Stimulated activated naive CD8-positive, alpha-beta T cell treated with anti-CD3 and anti-CD28 coated beads, Interleukin-15, Interleukin-2, amounts not matched to agents 100 ng/mL and 50 ng/mL, for 24 hours (primary cell): ENCODE data around the gene SENP7.
"Not testable (repeated sequence)": the region's sequence is repeated elsewhere in the genome, so short reads cannot be mapped to it uniquely, and the experiment has no call there.

Source experiments
- H3K27ac Mint-ChIP-seq: one replicate; pipeline ENCODE4 v1.8.0; 2021; ENCODE audit warnings: mild to moderate bottlenecking, mixed read lengths
- H3K27me3 Mint-ChIP-seq: one replicate; pipeline ENCODE4 v1.8.0; 2021; ENCODE audit warnings: mixed read lengths
- H3K36me3 Mint-ChIP-seq: one replicate; pipeline ENCODE4 v1.8.0; 2021; ENCODE audit warnings: low read depth, mixed read lengths
- H3K4me1 Mint-ChIP-seq: one replicate; pipeline ENCODE4 v1.8.0; 2021; ENCODE audit warnings: low read depth, mixed read lengths
- H3K4me3 Mint-ChIP-seq: one replicate; pipeline ENCODE4 v1.8.0; 2021; ENCODE audit warnings: mild to moderate bottlenecking, mixed read lengths
- H3K9me3 Mint-ChIP-seq: one replicate; pipeline ENCODE4 v1.8.0; 2021; ENCODE audit warnings: mixed read lengths

Gene SENP7, protein sequence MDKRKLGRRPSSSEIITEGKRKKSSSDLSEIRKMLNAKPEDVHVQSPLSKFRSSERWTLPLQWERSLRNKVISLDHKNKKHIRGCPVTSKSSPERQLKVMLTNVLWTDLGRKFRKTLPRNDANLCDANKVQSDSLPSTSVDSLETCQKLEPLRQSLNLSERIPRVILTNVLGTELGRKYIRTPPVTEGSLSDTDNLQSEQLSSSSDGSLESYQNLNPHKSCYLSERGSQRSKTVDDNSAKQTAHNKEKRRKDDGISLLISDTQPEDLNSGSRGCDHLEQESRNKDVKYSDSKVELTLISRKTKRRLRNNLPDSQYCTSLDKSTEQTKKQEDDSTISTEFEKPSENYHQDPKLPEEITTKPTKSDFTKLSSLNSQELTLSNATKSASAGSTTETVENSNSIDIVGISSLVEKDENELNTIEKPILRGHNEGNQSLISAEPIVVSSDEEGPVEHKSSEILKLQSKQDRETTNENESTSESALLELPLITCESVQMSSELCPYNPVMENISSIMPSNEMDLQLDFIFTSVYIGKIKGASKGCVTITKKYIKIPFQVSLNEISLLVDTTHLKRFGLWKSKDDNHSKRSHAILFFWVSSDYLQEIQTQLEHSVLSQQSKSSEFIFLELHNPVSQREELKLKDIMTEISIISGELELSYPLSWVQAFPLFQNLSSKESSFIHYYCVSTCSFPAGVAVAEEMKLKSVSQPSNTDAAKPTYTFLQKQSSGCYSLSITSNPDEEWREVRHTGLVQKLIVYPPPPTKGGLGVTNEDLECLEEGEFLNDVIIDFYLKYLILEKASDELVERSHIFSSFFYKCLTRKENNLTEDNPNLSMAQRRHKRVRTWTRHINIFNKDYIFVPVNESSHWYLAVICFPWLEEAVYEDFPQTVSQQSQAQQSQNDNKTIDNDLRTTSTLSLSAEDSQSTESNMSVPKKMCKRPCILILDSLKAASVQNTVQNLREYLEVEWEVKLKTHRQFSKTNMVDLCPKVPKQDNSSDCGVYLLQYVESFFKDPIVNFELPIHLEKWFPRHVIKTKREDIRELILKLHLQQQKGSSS

DNA sequence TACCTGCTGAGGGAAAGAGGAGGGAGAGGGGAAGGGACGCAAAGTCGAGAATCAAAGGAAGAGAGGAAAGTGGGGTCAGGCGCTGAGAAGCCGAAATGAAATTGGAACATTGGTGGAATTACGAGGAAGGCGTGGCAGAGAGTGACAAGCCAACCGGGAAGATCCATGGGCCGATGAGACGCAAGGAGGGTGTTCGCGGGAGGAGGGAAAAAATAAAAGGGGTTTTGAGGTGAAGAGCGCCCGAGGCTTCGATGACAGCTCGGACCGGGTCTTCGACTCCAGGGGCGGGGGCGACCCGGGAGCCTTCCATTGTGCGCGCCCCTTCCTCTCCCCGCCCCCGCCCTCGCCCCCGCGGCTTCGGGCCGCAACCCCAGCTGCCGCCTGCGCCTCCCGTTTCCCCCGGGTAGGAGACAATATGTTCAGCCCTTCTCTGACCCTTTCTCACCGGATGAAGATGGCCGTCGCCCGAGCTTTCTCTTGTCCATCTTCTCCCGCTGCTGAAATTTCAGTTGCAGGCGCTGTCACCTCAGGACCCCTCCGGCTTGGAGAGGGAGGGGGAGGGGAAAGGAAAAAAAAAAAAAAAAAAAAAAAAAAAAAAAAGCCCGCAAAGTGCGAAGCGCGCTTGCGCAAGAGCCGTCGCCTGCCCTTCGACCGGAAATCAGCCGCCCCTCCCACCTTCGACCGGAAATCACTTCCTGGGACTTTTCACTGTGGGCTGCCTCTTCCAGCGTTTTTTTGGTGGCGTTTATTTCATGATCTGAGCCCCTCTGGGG lies at the start of gene SENP7:
Gene SENP7, minus strand, starts transcription at position 567 of the 773 bp plus-strand sequence. Its CDS starts 82 bp downstream, at position 485.
- peak within 1 kb of the TSS; percentile 97 for H3K4me3 Mint-ChIP-seq

DNA sequence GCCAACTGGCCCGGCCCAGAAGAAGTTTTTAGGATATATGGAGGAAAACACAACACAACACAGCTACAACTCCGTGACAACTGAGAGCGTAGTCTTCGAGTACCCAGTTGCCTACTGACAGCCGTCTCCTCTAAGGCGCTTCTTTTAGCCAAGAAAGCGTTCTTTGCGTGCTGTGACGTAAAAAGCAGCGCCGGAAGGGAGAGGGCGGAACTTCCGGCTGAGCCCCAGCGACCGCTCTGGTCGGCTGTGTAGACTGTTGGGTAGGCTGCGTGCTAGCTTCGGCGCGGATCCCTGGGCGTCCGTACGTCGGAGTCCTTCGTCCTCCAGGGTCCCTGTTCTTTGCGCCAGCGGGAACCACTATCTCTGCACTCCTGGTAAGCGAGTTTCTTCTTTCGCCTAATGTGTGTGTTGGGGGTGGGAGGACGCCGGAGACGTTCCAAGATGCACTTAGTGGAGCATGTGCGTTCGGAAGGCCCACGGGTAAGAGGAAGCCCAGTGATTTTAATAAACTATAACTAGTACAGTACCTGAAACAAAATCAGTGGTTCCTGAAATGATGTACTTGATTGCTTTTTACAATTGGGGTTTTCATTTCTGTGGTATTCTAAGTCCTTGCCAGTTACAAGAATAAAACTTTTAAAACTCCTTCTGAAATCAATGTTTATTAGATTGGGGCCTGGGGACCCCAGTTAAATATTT lies 48.8 kb upstream of the SENP7 start, which contains the start of gene TRMT10C:
Gene TRMT10C, plus strand, starts transcription at position 239 of the 699 bp plus-strand sequence. CDS start 2,914 bp downstream, outside the sequence.
- Mint-ChIP-seq H3K4me1 (peaks cover 49% of the 10 kb centered on the region), H3K27me3 (peaks cover 5% of the 10 kb centered on the region), H3K27ac (peak within 1 kb of the TSS; percentile 98), H3K36me3 (peaks cover 46% of the 10 kb centered on the region), H3K4me3 (peak within 1 kb of the TSS; percentile 98), H3K9me3 (no peaks in the 10 kb centered on the region)

More for the DNA sequence above, at the start of gene SENP7:
- Mint-ChIP-seq H3K27me3 (no peaks in the 10 kb centered on the region), H3K9me3 (no peaks in the 10 kb centered on the region), H3K4me1 (peaks cover 54% of the 10 kb centered on the region), H3K27ac (peak within 1 kb of the TSS; percentile 94), H3K36me3 (peaks cover 11% of the 10 kb centered on the region)

DNA sequence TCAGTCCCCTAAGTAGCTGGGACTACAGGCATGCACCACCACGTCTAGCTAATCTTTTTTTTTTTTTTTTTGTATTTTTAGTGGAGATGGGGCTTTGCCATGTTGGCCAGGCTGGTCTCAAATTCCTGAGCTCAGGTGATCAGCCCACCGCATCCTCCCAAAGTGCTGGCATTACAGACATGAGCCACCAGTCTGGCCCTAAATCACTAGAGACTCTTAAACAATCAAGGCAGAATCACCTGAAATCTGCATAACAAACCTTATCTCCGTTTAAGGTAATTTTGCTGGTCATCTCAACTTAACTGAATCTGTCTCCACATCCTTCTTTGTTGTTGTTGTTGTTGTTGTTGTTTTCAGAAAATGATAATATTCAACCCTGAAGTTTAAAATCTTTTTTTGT lies 43.1 kb upstream of the SENP7 start:
- peaks cover 18% of the 10 kb centered on the region for H3K27me3 Mint-ChIP-seq
- no peaks in the 10 kb centered on the region for H3K9me3 Mint-ChIP-seq
- no peak overlapping the region for H3K4me3 Mint-ChIP-seq
- H3K27ac Mint-ChIP-seq, result no peak overlapping the region
- no peaks in the 10 kb centered on the region for H3K36me3 Mint-ChIP-seq
- H3K4me1 Mint-ChIP-seq, result peaks cover 7% of the 10 kb centered on the region

DNA sequence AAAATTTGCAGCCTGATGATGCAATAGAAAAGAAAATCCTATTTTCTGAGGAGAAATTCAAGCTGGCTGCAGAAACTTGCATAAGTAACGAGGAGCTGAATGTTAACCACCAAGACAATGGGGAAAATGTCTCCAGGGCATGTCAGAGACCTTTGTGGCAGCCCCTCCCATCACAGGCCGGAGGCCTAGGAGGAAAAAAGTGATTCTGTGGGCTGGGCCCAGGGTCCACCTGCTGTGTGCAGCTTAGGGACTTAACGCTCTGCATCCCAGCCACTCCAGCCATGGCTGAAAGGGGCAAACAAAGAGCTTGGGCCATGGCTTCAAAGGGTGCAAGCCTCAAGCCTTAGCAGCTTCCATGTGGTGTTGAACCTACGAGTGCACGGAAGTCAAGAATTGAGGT lies 40.4 kb upstream of the SENP7 start:
- not testable (repeated sequence) for H3K4me3 Mint-ChIP-seq, H3K27ac Mint-ChIP-seq

DNA sequence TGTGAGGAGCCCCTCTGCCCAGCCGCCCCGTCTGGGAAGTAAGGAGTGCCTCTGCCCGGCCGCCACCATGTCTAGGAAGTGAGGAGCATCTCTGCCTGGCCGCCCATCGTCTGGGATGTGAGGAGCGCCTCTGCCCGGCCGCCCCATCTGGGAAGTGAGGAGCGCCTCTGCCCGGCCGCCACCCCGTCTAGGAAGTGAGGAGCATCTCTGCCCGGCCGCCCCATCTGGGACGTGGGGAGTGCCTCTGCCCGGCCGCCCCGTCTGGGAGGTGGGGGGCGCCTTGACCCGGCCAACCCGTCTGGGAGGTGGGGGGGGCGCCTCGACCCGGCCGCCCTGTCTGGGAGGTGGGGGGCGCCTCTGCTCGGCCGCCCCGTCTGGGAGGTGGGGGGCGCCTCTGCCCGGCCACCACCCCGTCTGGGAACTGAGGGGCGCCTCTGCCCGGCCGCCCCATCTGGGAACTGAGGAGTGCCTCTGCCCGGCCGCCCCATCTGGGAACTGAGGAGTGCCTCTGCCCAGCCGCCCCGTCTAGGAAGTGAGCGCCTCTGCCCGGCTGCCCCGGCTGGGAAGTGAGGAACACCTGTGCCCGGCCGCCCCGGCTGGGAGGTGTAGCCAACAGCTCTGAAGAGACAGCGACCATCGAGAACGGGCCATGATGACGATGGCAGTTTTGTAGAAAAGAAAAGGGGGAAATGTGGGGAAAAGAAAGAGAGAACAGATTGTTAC lies 38.5 kb upstream of the SENP7 start:
- H3K9me3 Mint-ChIP-seq, H3K27ac Mint-ChIP-seq, H3K4me3 Mint-ChIP-seq, H3K36me3 Mint-ChIP-seq, H3K4me1 Mint-ChIP-seq: not testable (repeated sequence)
- H3K27me3 Mint-ChIP-seq, result peaks cover 10% of the 10 kb centered on the region

More for the DNA sequence above, 40.4 kb upstream of the SENP7 start:
- not testable (repeated sequence) for H3K4me1 Mint-ChIP-seq, H3K36me3 Mint-ChIP-seq, H3K9me3 Mint-ChIP-seq
- peaks cover 14% of the 10 kb centered on the region for H3K27me3 Mint-ChIP-seq

DNA sequence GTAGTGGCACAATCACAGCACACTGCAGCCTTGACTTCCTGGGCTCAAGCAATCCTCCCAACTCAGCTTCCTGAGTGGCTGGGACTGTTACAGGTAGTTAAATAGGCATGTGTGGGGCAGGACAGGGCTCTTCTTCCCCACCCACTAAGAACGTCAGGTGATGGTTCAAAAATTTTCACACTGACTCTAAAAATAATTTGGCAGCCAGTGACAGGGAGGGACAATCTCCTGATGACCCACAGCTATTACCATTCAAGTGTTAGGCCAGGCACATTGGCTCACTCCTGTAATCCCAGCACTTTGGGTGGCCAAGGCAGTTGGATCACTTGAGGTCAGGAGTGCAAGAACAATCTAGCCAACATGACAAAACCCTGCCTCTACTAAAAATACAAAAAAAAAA lies 36.5 kb upstream of the SENP7 start:
- peaks cover 4% of the 10 kb centered on the region for H3K27me3 Mint-ChIP-seq
- H3K4me3 Mint-ChIP-seq, result no peak overlapping the region
- no peaks in the 10 kb centered on the region for H3K9me3 Mint-ChIP-seq
- H3K27ac Mint-ChIP-seq, result no peak overlapping the region
- no peaks in the 10 kb centered on the region for H3K4me1 Mint-ChIP-seq
- no peaks in the 10 kb centered on the region for H3K36me3 Mint-ChIP-seq

DNA sequence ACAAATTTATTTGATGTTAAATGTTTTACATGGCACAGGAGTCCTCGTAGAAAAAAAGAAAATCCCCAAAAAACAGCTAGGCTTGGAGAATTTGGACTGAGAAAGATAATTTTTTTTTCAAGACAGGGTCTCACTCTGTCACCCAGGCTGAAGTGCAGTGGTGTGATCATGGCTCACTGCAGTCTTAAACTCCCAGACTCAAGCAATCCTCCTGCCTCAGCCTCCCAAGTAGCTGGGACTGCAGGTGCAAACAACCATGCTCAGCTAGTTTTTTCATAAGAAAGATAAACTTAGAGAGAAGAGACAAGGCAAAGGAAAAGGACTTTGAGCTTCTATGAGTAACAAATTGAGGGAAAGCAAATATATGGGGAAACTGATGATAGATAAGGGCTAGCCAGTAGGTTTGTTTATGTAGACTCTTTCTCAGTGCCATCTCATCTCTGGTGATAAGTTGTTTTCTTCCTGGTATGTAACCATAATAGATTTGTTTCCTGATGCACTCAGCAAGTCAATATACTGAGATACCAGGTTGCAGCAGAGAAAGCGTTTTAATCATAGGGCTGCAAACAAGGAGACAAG lies 35.6 kb upstream of the SENP7 start:
- H3K27ac Mint-ChIP-seq, result no peak overlapping the region
- H3K4me3 Mint-ChIP-seq, result no peak overlapping the region
- H3K27me3 Mint-ChIP-seq, result peaks cover 4% of the 10 kb centered on the region
- peaks cover 8% of the 10 kb centered on the region for H3K4me1 Mint-ChIP-seq
- no peaks in the 10 kb centered on the region for H3K9me3 Mint-ChIP-seq
- H3K36me3 Mint-ChIP-seq, result no peaks in the 10 kb centered on the region

DNA sequence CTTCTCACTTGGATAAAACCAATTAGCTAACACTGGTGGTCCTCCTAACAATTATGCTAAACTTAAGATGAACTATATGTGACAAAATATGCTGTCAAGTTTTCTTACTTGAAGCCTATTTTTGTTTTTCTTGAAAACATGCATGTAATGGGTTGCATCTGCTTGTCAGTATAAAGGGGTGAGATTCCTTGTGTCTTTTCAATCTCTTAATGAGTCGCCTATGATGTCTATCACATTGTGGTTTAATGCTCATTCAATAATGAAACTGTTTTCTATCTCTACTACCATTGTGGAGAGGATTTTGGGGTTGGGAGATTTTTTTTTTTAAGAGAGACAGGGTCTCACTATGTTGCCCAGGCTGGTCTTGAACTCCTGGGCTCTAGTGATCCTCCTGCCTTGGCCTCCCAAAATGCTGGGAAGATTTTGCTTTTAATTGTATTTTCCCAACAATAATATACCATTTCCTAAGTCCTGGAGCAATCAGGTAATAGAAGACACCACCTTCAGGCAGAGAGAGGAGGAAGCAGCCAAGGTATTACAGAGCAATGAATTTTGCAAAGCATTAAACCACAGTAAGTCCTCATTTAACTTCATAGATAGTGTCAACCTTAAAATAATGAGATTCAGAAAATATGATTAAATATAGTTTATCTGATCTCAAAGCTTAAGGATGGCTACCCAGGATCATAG lies 31.3 kb upstream of the SENP7 start:
- H3K36me3 Mint-ChIP-seq, result no peaks in the 10 kb centered on the region
- peaks cover 22% of the 10 kb centered on the region for H3K4me1 Mint-ChIP-seq
- no peak overlapping the region for H3K27ac Mint-ChIP-seq
- no peak overlapping the region for H3K4me3 Mint-ChIP-seq
- H3K27me3 Mint-ChIP-seq, result no peaks in the 10 kb centered on the region
- H3K9me3 Mint-ChIP-seq, result no peaks in the 10 kb centered on the region

DNA sequence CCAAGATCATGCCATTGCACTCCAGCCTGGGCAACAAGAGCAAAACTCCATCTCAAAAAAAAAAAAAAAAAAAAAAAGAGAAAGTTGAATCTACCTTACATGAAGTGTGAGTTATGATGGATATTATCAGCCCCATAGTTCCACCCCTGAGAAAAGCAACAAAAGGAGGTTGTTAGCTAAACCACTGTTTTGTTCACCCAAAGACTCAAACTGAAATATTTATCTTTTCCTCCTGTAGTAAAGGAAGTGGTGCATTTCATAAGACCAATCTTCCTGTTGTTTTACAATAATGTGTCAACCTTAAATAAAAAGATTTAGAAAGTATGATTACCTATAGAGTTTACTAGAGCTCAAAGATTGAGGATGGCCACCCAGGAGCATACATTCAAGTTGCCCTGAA lies 29.9 kb upstream of the SENP7 start:
- Mint-ChIP-seq H3K4me3 (no peak overlapping the region), H3K9me3 (no peaks in the 10 kb centered on the region), H3K36me3 (no peaks in the 10 kb centered on the region), H3K27ac (no peak overlapping the region), H3K27me3 (no peaks in the 10 kb centered on the region), H3K4me1 (peaks cover 22% of the 10 kb centered on the region)

DNA sequence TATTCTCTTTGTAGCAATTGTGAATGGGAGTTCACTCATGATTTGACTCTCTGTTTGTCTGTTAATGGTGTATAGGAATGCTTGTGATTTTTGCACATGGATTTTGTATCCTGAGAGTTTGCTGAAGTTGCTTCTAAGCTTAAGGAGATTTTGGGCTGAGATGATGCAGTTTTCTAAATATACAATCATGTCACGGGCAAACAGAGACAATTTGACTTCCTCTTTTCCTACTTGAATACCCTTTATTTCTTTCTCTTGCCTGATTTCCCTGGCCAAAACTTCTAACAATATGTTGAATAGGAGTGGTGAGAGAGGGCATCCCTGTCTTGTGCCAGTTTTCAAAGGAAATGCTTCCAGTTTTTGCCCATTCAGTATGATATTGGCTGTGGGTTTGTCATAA lies 23.9 kb upstream of the SENP7 start:
- H3K9me3 Mint-ChIP-seq, H3K4me1 Mint-ChIP-seq, H3K27me3 Mint-ChIP-seq, H3K36me3 Mint-ChIP-seq, H3K4me3 Mint-ChIP-seq, H3K27ac Mint-ChIP-seq: not testable (repeated sequence)

DNA sequence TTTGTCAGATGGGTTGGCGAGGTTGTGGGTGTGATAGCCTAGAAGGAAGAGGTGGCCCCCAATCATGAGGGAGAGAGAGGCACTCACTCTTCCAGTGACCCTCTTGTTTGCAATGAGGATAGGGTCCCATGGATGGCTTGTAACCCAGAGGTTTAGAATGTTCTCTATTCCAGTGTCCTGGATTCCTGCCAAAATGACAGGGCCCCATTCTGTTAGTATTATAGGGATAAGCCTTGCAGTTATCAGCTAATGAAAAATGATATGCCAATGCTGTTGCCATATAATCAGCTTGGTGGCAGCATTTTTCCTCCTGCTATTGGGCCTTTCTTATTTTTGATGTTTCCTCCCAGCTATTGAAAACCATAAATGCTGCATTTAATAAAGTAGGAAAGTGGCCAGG lies 23.3 kb upstream of the SENP7 start:
- Mint-ChIP-seq H3K4me3 (no peak overlapping the region), H3K27me3 (no peaks in the 10 kb centered on the region), H3K27ac (no peak overlapping the region), H3K36me3 (no peaks in the 10 kb centered on the region), H3K9me3 (no peaks in the 10 kb centered on the region), H3K4me1 (peaks cover 13% of the 10 kb centered on the region)

DNA sequence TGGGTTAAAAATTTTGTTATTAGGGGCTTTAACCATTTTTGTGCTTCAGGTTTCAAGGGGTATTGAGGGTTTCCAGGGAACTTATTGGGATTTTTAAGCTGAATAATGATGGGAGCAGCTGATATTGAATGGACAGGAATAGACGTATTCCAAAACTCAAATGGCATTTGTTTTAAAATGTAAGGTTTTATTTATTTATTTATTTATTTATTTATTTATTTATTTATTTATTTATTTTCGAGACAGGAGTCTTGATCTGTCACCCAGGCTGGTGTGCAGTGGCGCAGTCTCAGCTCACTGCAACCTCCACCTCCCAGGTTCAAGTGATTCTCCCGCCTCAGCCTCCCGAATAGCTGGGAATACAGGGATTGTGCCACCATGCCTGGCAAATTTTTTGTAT lies 22.2 kb upstream of the SENP7 start:
- Mint-ChIP-seq H3K27me3 (no peaks in the 10 kb centered on the region), H3K4me3 (no peak overlapping the region), H3K27ac (no peak overlapping the region)

DNA sequence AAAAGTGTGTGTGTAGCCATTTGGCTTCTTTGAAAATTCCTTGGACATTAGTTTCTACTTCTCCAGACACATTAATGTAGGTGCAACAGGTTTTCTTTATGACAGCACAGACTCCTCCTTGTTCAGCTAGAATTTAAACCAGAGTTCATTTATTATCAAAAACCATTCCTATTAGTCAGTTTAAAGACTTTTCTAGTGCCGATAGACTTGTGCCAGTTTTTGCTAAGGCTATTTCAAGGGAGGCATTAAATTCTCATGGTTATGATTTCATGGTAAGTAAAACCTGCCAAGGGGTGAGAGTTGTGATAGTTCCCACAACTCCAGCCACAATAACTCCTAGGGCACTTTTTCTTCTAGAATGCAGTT lies 20.6 kb upstream of the SENP7 start:
- no peak overlapping the region for H3K4me3 Mint-ChIP-seq
- no peaks in the 10 kb centered on the region for H3K36me3 Mint-ChIP-seq
- peaks cover 32% of the 10 kb centered on the region for H3K4me1 Mint-ChIP-seq
- no peaks in the 10 kb centered on the region for H3K27me3 Mint-ChIP-seq
- peaks cover 5% of the 10 kb centered on the region for H3K9me3 Mint-ChIP-seq
- H3K27ac Mint-ChIP-seq, result no peak overlapping the region

More for the DNA sequence above, 22.2 kb upstream of the SENP7 start:
- no peaks in the 10 kb centered on the region for H3K36me3 Mint-ChIP-seq
- H3K9me3 Mint-ChIP-seq, result peaks cover under 1% of the 10 kb centered on the region
- H3K4me1 Mint-ChIP-seq, result peaks cover 22% of the 10 kb centered on the region
